IMR-90 (cell line): ENCODE results near the gene ERMN. TPM values are rescaled to one million over a fixed set of nuclear protein-coding genes. Genes with fewer than 3 reads are reported as not detected.

ENCODE experiments used
- ATAC-seq: fragments of 200-7000 bp; cut with Tn5 transposase; 2 replicates; pipeline ENCODE4 v1.9.1; 2020; ENCODE audit warnings: low read depth, mild to moderate bottlenecking, moderate library complexity
- BruUV-seq: library from RNA; stranded (reverse); fragments of 400-500 nt; replicated peaks from 2 replicates; lab custom pipeline; 2021; lab: Mats Ljungman, UMichigan
- CTCF ChIA-PET: fragments of 300-600 bp; formaldehyde crosslinking; extraction: SDS; loops from one replicate; lab custom pipeline; 2021; ENCODE audit warnings: antibody characterized with exemption; lab: Yijun Ruan, JAX
- POLR2A ChIA-PET: fragments of 300-600 bp; sonication (Branson Sonifier 250); formaldehyde crosslinking; loops from one replicate; lab custom pipeline; 2022; ENCODE audit warnings: antibody characterized with exemption; ENCODE audit not compliant: unreplicated experiment; lab: Charles Lee
- DNase-seq: peaks from one replicate; pipeline ENCODE4 v3.0.0; 2013
- H2AFZ ChIP-seq: replicated peaks from 2 replicates; pipeline ENCODE3; 2013; ENCODE audit warnings: low read length, mild to moderate bottlenecking; ENCODE audit not compliant: poor library complexity
- H2AK5ac ChIP-seq: 2 replicates; pipeline ENCODE4 v1.6.1; 2013; ENCODE audit warnings: low read depth, low read length, inconsistent platforms
- H2AK9ac ChIP-seq: replicated peaks from 2 replicates; pipeline ENCODE3; 2013; ENCODE audit warnings: mild to moderate bottlenecking, low read depth, low read length, moderate library complexity; ENCODE audit not compliant: poor library complexity
- H2BK120ac ChIP-seq: 2 replicates; pipeline ENCODE4 v1.6.1; 2013; ENCODE audit warnings: low read depth, low read length, inconsistent platforms
- H2BK15ac ChIP-seq: 3 replicates; pipeline ENCODE4 v1.6.1; 2013; ENCODE audit warnings: low read depth, low read length, inconsistent platforms
- H2BK20ac ChIP-seq: 2 replicates; pipeline ENCODE4 v1.6.1; 2013; ENCODE audit warnings: low read depth, mild to moderate bottlenecking, inconsistent platforms, low read length, moderate library complexity
- H2BK5ac ChIP-seq: 2 replicates; pipeline ENCODE4 v1.6.1; 2013; ENCODE audit warnings: mild to moderate bottlenecking, low read depth, low read length, inconsistent platforms; ENCODE audit not compliant: poor library complexity, severe bottlenecking
- H3K14ac ChIP-seq: replicated peaks from 2 replicates; pipeline ENCODE4 v1.6.1; 2013; ENCODE audit warnings: low read depth, low read length, inconsistent platforms
- H3K18ac ChIP-seq: 2 replicates; pipeline ENCODE4 v1.6.1; 2013; ENCODE audit warnings: low read depth, low read length, control low read depth
- H3K23ac ChIP-seq: 2 replicates; pipeline ENCODE4 v1.6.1; 2013; ENCODE audit warnings: low read depth, low read length, inconsistent platforms
- H3K27ac ChIP-seq: 2 replicates; pipeline ENCODE4 v1.5.1; 2013; ENCODE audit warnings: mild to moderate bottlenecking, control low read depth, low read length; ENCODE audit not compliant: insufficient read depth
- H3K27me3 ChIP-seq: 2 replicates; pipeline ENCODE4 v1.6.1; 2013; ENCODE audit warnings: low read length; ENCODE audit not compliant: control insufficient read depth, insufficient read depth
- H3K36me3 ChIP-seq: 2 replicates; pipeline ENCODE4 v1.6.1; 2013; ENCODE audit warnings: low read length, mixed read lengths; ENCODE audit not compliant: control insufficient read depth, insufficient read depth
- H3K4ac ChIP-seq: 2 replicates; pipeline ENCODE4 v1.6.1; 2013; ENCODE audit warnings: low read depth, low read length, inconsistent platforms
- H3K4me1 ChIP-seq: 2 replicates; pipeline ENCODE4 v1.6.1; 2013; ENCODE audit warnings: low read length, mixed read lengths; ENCODE audit not compliant: control insufficient read depth, insufficient read depth
- H3K4me2 ChIP-seq: 2 replicates; pipeline ENCODE4 v1.6.1; 2013; ENCODE audit warnings: low read depth, mild to moderate bottlenecking, control low read depth, low read length, moderate library complexity
- H3K4me3 ChIP-seq: 2 replicates; pipeline ENCODE4 v1.5.1; 2013; ENCODE audit warnings: low read depth, mild to moderate bottlenecking, control low read depth, low read length, moderate library complexity; ENCODE audit not compliant: insufficient read depth
- H3K56ac ChIP-seq: 2 replicates; pipeline ENCODE4 v1.6.1; 2013; ENCODE audit warnings: low read length, inconsistent platforms; ENCODE audit not compliant: insufficient read depth; ENCODE audit errors: extremely low read depth
- H3K79me1 ChIP-seq, 2 experiments: 2 replicates each; pipeline ENCODE4 v1.6.1; 2013; ENCODE audit warnings: low read length in 2 of 2, inconsistent platforms in 1 of 2, low read depth in 1 of 2
- H3K9ac ChIP-seq: 2 replicates; pipeline ENCODE4 v1.6.1; 2013; ENCODE audit warnings: low read depth, low read length, control low read depth
- H3K9me1 ChIP-seq: 2 replicates; pipeline ENCODE4 v1.6.1; 2013; ENCODE audit warnings: low read length, inconsistent platforms; ENCODE audit not compliant: insufficient read depth
- H3K9me3 ChIP-seq: 2 replicates; pipeline ENCODE4 v1.6.1; 2013; ENCODE audit warnings: low read length; ENCODE audit not compliant: control insufficient read depth, insufficient read depth
- H4K20me1 ChIP-seq: 2 replicates; pipeline ENCODE4 v1.6.1; 2013; ENCODE audit warnings: low read length, inconsistent platforms; ENCODE audit not compliant: insufficient read depth
- H4K5ac ChIP-seq: 2 replicates; pipeline ENCODE4 v1.6.1; 2013; ENCODE audit warnings: mild to moderate bottlenecking, low read depth, low read length, control low read depth
- H4K8ac ChIP-seq, 2 experiments: 2 replicates each; pipeline ENCODE4 v1.6.1; 2013; ENCODE audit warnings: low read depth in 2 of 2, low read length in 2 of 2, control low read depth in 1 of 2, inconsistent platforms in 1 of 2
- H4K91ac ChIP-seq: 2 replicates; pipeline ENCODE4 v1.6.1; 2013; ENCODE audit warnings: low read depth, low read length, inconsistent platforms; ENCODE audit not compliant: insufficient read depth
- NFE2L2 ChIP-seq: fragments of 150-350 bp; IDR thresholded peaks from 2 replicates; pipeline ENCODE4 v1.6.1; 2016; ENCODE audit warnings: low read depth, mild to moderate bottlenecking, low read length
- POLR2A ChIP-seq: IDR thresholded peaks from 2 replicates; pipeline ENCODE4 v1.6.1; 2012; ENCODE audit warnings: mild to moderate bottlenecking, low read depth, low read length
- RCOR1 ChIP-seq: IDR thresholded peaks from 2 replicates; pipeline ENCODE4 v1.6.1; 2012; ENCODE audit warnings: mild to moderate bottlenecking, low read length, improper control_type of control experiment; ENCODE audit not compliant: insufficient replicate concordance
- SMC3 ChIP-seq: fragments of 150-350 bp; IDR thresholded peaks from 2 replicates; pipeline ENCODE4 v1.6.1; 2016; ENCODE audit warnings: low read depth, mild to moderate bottlenecking, antibody characterized with exemption, low read length, moderate library complexity
- WGBS, 2 experiments: methylation state at CpG; one replicate each; pipeline versions ENCODE4 v1.1.5 to v1.1.7; 2013; ENCODE audit warnings: missing lambda C conversion rate in 2 of 2; ENCODE audit not compliant: insufficient read length in 1 of 2; ENCODE audit errors: extremely low coverage in 2 of 2; 5-methylcytosine and 5-hydroxymethylcytosine counted together
- dilution Hi-C: fragments of 300-500 bp; cut with HindIII; formaldehyde crosslinking; loops from one replicate; pipeline ENCODE4 v1.14.3; 2018; ENCODE audit warnings: low sequenced_read_pairs; ENCODE audit not compliant: unreplicated experiment
- in situ Hi-C: fragments of 300-500 bp; cut with MboI; formaldehyde crosslinking; loops from 3 replicates; pipeline ENCODE4 v1.14.3; 2019; ENCODE audit warnings: low sequenced_read_pairs, inconsistent platforms, mixed read lengths
- intact Hi-C: fragments of 100-400 bp; cut with micrococcal nuclease; formaldehyde crosslinking; loops from 2 replicates; pipeline ENCODE4 v1.10.0; 2022
- polyA plus RNA-seq, 3 experiments: library from polyadenylated mRNA; depleted of rRNA; stranded (reverse); fragments of >200 nt; gene quantifications; 2 replicates each; pipeline ENCODE4 v1.2.3, GENCODE V29; 2012; ENCODE audit warnings: low replicate concordance in 1 of 3
- total RNA-seq: library from RNA; depleted of rRNA; stranded (reverse); fragments of >200 nt; gene quantifications from 2 replicates; pipeline ENCODE4 v1.2.3, GENCODE V29; 2012

Gene ERMN
- total and polyA plus RNA-seq, 2 of the 4 experiments (the other 2 are of a cell fraction), result not detected

DNA sequence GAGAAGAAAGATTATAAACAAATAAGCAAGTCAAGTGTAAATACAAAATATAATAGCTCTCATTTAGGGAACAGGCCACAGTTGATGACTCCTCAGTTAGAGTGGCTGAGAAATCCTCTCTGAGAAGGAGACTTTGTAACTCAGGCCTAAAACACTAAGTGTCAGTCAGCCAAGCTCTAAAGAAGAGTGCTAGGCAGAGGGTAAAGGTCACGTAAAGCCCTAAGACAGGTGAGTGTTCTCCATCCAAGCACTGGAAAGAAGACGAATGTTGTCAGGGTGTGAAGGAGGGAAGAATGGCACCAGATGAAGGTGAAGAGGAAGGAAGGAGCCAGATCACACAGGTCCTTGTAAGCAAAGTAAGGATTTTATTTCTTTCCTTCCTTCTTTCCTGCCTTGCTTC, 24.3 kb downstream of the ERMN start:
- Histone ChIP-seq H3K14ac (no peak overlapping the region), H2BK15ac (no peak overlapping the region), H3K18ac (no peak overlapping the region), H3K56ac (no peak overlapping the region), H3K4me2 (no peak overlapping the region), H3K4ac (no peak overlapping the region), H3K79me1 (no peaks in the 10 kb centered on the region), H2BK120ac (no peak overlapping the region), H3K9me3 (no peaks in the 10 kb centered on the region), H2AK9ac (no peak overlapping the region), H3K27ac (no peak overlapping the region), H3K4me1 (peaks cover 4% of the 10 kb centered on the region; the same call in 1 of the 2 replicates), H4K5ac (no peak overlapping the region), H2AK5ac (no peak overlapping the region), H2AFZ (no peak overlapping the region), H2BK20ac (no peak overlapping the region), H4K20me1 (no peaks in the 10 kb centered on the region), H4K91ac (no peak overlapping the region), H3K9ac (no peak overlapping the region), H3K27me3 (no peaks in the 10 kb centered on the region), H3K9me1 (0 out of 2 replicates have a peak, but pooled peaks cover 3% of the 10 kb centered on the region), H2BK5ac (peak overlapping the region; percentile 3), H3K36me3 (peaks cover 11% of the 10 kb centered on the region), H3K4me3 (no peak overlapping the region), H3K23ac (no peak overlapping the region), H4K8ac (no peak overlapping the region)
- WGBS, 2 experiments, result 100% methylated on average over 1 of the region's 2 CpGs; no CpG with 5 or more reads in 1 of the 2 experiments
- ATAC-seq (no peak), DNase-seq (no peak)
- dilution Hi-C loops (no loop called here), in situ Hi-C loops (no loop called here), intact Hi-C loops (no loop called here)
- CTCF ChIA-PET, result interaction anchor here (0.7 to 1.9 kb wide), 6 partner anchors 9 to 1929 kb away, joined by 3 to 7 read pairs (median 4); no protein-coding TSS in a partner anchor
- BruUV-seq, result TSS peak; percentile 12
- TF ChIP-seq RCOR1 (no peak), SMC3 (no peak), NFE2L2 (no peak), POLR2A (no peak)
- POLR2A ChIA-PET, result no interaction called here
